ENCODE measurements around the gene C10orf105. TPM values are rescaled to one million over a fixed set of nuclear protein-coding genes. Genes with fewer than 3 reads are reported as not detected.

C10orf105 gene
- total RNA-seq, 2 experiments from 2014 or later: 0.25 to 0.33 TPM

DNA sequence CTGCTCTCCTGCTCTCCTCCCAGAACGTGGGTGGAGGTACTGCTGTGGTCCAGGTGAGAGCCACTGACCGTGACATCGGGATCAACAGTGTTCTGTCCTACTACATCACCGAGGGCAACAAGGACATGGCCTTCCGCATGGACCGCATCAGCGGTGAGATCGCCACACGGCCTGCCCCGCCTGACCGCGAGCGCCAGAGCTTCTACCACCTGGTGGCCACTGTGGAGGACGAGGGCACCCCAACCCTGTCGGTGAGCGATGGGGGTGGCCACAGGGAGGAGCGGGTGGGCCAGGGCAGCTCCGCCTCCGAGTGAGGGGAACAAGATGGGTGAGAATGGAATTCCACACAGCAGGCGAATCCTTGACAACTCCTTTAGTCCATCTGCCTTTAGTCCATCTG, 22.1 kb upstream of the C10orf105 start:
- Mint-ChIP-seq H3K9me3 (no peaks in the 10 kb centered on the region), H3K4me1 (peaks cover 90% of the 10 kb centered on the region), H3K27ac (peak overlapping the region; percentile 78), H3K4me3 (no peak overlapping the region), H3K36me3 (ENCODE audit: low read depth) (peaks cover 2% of the 10 kb centered on the region), H3K27me3 (no peaks in the 10 kb centered on the region)
- no peak for DNase-seq
- ChIA-PET CTCF (interaction anchor here (1.8 to 4.5 kb wide), 6 partner anchors 9 to 44 kb away, joined by 5 to 28 read pairs (median 13); partner anchors contain the start of gene VSIR), POLR2A (interaction anchor here (1.1 to 15.4 kb wide), 7 partner anchors 10 to 32 kb away, joined by 3 to 310 read pairs (median 9); partner anchors contain the start of gene VSIR)

DNA sequence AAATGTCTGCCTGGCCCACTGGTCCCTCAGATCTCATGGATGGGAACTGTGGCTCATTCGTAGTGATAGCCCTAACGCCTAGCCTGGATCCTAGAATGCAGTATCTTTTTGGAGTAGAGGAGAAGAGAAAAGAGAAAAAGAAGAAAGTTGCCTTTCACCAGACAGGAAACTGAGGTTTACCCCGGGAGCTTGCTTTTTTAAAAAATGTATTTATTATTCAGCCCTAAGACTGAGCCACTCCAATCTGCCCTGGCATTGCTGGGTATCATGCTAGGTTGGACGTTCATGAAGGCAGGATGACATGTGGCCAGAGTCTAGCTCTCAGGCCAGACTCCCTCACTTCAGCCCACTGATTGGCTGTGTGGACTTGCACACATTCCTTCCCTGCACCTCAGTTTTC, 21.5 kb upstream of the C10orf105 start:
- Mint-ChIP-seq H3K9me3 (no peaks in the 10 kb centered on the region), H3K36me3 (ENCODE audit: low read depth) (peaks cover 2% of the 10 kb centered on the region), H3K27ac (peak overlapping the region; percentile 55), H3K4me1 (peaks cover 90% of the 10 kb centered on the region), H3K27me3 (no peaks in the 10 kb centered on the region), H3K4me3 (no peak overlapping the region)
- DNase-seq: no peak
- ChIA-PET CTCF (interaction anchor here (0.6 to 4.5 kb wide), 6 partner anchors 9 to 43 kb away, joined by 3 to 28 read pairs (median 4); no protein-coding TSS in a partner anchor), POLR2A (interaction anchor here (1.2 to 15.4 kb wide), 5 partner anchors 10 to 33 kb away, joined by 3 to 310 read pairs (median 28); partner anchors contain the start of gene VSIR)

DNA sequence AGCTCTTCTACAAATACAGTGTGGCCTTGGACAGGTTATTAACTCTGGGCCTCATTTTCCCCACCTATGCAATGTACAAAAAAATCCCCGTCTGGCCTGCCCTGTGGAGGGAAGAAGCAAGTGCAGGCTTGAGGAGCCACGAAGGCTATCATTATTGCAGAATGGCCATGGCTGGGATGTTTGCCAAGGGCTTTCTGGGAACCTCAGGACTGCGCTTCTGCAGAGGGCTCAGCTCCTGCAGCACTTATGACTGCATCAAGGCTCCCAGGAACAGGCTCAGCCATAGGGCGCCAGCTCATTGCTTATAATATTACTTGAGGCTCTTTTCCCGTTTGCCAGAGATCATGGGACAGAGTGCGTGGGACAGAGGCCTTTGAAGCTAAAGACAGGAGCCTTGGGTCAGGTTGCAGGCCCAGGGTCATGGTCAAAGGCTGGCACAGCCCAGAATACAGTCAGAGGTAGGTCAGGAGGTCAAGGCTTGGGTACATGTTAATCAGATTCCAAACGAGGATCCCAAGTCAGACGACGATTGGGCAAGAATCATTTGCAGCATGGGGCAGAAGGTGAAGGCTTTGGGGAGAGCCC, 20.6 kb upstream of the C10orf105 start:
- DNase-seq: no peak
- CTCF ChIA-PET: interaction anchor here (0.9 to 4.5 kb wide), 4 partner anchors 10 to 43 kb away, joined by 3 to 28 read pairs (median 4); no protein-coding TSS in a partner anchor
- H3K4me3 Mint-ChIP-seq: no peak overlapping the region
- H3K27ac Mint-ChIP-seq: no peak overlapping the region
- H3K4me1 Mint-ChIP-seq: peaks cover 90% of the 10 kb centered on the region
- no peaks in the 10 kb centered on the region for H3K27me3 Mint-ChIP-seq
- no peaks in the 10 kb centered on the region for H3K9me3 Mint-ChIP-seq
- H3K36me3 Mint-ChIP-seq (ENCODE audit: low read depth): peaks cover 2% of the 10 kb centered on the region
- POLR2A ChIA-PET: interaction anchor here (1.0 to 18.2 kb wide), 6 partner anchors 2 to 43 kb away, joined by 3 to 310 read pairs (median 17); partner anchors contain the start of gene VSIR

DNA sequence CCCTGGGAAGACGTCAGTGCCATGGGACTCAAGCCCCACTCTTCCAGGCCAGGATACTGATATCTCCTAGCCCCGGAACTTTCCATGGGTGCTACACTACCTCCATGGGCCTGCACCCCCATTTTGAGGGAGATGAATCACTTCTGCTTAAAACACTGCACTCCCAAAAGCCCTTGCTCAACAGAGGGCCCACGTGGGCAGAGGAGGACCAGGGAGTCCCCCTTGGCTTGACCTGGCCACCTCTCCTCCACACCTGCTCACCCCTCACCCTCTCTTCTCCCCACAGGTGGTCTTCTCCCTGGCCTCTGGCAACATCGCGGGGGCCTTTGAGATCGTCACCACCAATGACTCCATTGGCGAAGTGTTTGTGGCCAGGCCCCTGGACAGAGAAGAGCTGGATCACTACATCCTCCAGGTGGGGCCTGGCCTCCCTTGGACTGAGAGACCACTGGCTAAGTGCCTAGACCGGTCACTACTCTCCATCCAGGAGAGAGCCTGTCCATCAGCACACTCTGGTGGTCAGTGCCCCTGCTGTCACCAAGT, 19.9 kb upstream of the C10orf105 start:
- POLR2A ChIA-PET: interaction anchor here (1.0 to 18.2 kb wide), 5 partner anchors 3 to 42 kb away, joined by 3 to 310 read pairs (median 31); partner anchors contain the start of gene VSIR
- H3K36me3 Mint-ChIP-seq (ENCODE audit: low read depth): no peaks in the 10 kb centered on the region
- H3K4me3 Mint-ChIP-seq: no peak overlapping the region
- peaks cover 90% of the 10 kb centered on the region for H3K4me1 Mint-ChIP-seq
- H3K9me3 Mint-ChIP-seq: no peaks in the 10 kb centered on the region
- H3K27ac Mint-ChIP-seq: no peak overlapping the region
- no peak for DNase-seq
- H3K27me3 Mint-ChIP-seq: no peaks in the 10 kb centered on the region
- CTCF ChIA-PET: interaction anchor here (1.3 to 4.5 kb wide), 2 partner anchors 11 to 42 kb away, joined by 3 to 28 read pairs; no protein-coding TSS in a partner anchor

DNA sequence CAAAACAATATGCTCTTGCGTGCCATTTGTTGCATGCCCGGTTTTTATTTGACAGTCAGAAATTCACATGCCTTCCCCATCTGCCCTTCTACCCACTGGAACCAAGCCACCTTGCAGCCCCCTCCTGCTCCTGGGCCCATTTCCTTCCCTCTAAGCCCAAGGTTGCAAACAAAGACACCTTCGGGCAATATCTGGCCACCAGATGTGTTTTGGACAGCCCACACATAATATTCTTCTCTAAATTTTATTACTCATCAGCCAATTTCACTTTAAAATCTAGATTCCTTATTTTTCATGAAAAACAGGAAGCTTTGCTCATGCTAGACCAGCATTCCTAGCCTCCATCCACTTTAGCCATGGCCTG, 18.2 kb upstream of the C10orf105 start:
- no peaks in the 10 kb centered on the region for H3K9me3 Mint-ChIP-seq
- peak overlapping the region; percentile 13 for H3K27ac Mint-ChIP-seq
- peaks cover 83% of the 10 kb centered on the region for H3K4me1 Mint-ChIP-seq
- CTCF ChIA-PET: interaction anchor here (1.1 to 1.2 kb wide), 2 partner anchors 10 to 31 kb away, joined by 3 to 5 read pairs; no protein-coding TSS in a partner anchor
- POLR2A ChIA-PET: interaction anchor here (1.1 to 18.2 kb wide), 4 partner anchors 4 to 35 kb away, joined by 3 to 310 read pairs (median 160); partner anchors contain the start of gene VSIR
- no peaks in the 10 kb centered on the region for H3K36me3 Mint-ChIP-seq (ENCODE audit: low read depth)
- no peak for DNase-seq
- no peaks in the 10 kb centered on the region for H3K27me3 Mint-ChIP-seq
- H3K4me3 Mint-ChIP-seq: no peak overlapping the region

DNA sequence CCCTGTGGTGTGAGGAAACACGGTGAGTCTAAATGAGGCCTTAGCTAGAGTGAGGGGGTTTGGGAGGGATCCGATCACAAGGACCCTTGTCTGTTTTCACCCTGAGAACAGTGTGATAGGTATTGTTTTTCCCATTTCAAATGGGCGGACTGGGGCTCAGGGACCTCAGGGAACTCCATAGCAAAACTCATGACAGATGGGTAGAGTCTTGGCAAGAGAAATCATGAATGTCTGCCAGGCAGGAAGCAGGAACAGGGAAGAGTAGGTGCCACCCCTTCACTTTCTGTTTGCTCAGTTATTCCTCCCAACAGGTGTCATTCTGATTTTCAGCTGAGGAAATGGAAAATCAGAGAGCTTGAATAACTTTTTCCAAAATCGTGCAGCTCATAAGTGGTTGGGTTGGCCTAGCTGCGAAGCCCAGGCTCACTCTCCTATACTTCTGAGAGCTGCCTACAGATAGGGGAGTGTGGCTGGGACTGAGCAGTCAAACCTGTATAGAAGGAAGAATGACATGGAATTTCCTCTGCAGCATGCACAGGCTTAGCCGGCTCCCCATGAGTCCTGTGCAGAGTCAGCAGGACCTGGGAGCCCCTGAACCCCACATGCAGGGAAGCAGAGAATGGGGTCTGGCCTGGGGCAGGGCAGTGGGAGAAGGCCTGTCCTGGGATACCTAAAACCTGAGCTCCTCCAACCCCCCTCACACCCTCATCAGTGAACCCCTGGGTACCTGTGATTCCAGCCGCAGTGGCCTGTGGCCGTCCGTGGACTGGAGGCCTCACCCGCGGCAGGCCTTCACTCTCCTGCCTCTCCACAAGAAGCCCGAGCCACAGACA, 17.6 kb upstream of the C10orf105 start:
- peaks cover 2% of the 10 kb centered on the region for H3K36me3 Mint-ChIP-seq (ENCODE audit: low read depth)
- ChIA-PET CTCF (interaction anchor here (1.1 to 1.7 kb wide), 4 partner anchors 9 to 39 kb away, joined by 3 to 5 read pairs (median 4); no protein-coding TSS in a partner anchor), POLR2A (interaction anchor here (0.9 to 18.2 kb wide), 9 partner anchors 5 to 39 kb away, joined by 3 to 310 read pairs (median 4); partner anchors contain the start of gene VSIR)
- no peaks in the 10 kb centered on the region for H3K27me3 Mint-ChIP-seq
- peak overlapping the region; percentile 91 for H3K27ac Mint-ChIP-seq
- no peak overlapping the region for H3K4me3 Mint-ChIP-seq
- H3K9me3 Mint-ChIP-seq: no peaks in the 10 kb centered on the region
- DNase-seq: no peak
- peaks cover 83% of the 10 kb centered on the region for H3K4me1 Mint-ChIP-seq

DNA sequence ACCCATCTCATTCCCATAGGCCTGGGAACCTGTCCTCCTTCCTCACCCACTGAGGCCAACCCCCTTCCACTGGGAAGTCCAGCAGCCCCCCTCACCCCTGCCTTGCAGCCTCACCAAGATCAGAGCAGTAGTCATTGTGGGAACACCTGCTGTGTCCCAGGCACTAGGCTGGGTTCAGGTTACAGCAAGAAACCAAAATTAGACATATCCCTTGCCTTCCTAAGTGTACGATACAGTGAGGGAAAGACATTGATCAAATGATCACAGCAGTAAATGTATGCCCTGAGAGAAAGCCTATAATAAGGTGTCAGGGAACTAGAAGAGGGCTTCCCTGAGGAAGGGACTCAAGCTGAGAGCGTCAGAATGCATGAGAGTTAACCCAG, 17.0 kb upstream of the C10orf105 start:
- H3K27ac Mint-ChIP-seq: peak overlapping the region; percentile 91
- no peaks in the 10 kb centered on the region for H3K9me3 Mint-ChIP-seq
- no peaks in the 10 kb centered on the region for H3K27me3 Mint-ChIP-seq
- peaks cover 2% of the 10 kb centered on the region for H3K36me3 Mint-ChIP-seq (ENCODE audit: low read depth)
- H3K4me1 Mint-ChIP-seq: peaks cover 80% of the 10 kb centered on the region
- ChIA-PET POLR2A (interaction anchor here (0.9 to 18.2 kb wide), 10 partner anchors 5 to 38 kb away, joined by 3 to 310 read pairs (median 4); partner anchors contain the start of gene VSIR), CTCF (interaction anchor here (1.0 to 1.7 kb wide), 6 partner anchors 8 to 40 kb away, joined by 3 to 5 read pairs (median 3); no protein-coding TSS in a partner anchor)
- no peak overlapping the region for H3K4me3 Mint-ChIP-seq
- no peak for DNase-seq

DNA sequence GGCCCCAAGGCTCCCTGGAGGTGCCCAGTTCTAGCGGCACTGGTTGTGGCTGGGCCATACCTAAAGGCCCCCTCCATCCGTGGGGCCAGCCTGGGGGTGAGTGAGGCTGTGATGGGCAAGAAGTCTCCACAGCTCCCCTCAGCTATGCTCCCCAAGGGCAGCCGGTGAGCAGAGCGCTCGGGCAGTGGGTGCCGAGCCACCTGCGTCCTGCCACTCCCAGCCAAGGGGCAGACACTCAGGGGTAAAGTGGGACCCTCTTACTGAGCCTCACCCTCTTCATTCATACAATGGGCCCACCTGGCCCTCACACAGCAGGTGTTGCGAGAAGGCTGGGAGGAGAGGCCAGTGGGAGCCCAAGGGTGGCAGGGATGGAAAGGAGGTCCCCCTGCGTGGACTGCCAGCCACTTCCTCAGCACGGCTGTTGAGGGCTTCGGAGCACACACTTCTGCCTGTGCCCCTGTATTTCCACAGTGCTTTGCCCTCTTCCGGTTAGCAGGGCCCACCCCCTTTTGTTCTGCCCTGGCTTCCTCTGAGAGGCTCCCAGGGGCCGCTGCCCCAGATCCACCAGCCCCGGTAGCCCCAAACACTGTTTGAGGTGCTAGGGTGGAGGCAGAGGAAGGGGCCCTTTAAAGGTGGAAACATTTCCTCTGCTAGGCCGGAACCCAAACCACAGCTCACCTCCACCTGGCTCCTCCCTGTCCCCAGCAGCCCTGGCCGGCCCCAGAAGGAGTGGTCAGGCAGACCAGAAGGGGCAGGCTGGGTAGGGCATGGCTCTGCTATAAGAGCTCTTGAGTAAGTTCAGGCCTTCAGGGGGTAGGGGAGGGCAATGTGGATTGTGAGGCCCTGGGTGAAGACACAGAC, 16.4 kb upstream of the C10orf105 start:
- H3K27ac Mint-ChIP-seq: peak overlapping the region; percentile 91
- peaks cover 79% of the 10 kb centered on the region for H3K4me1 Mint-ChIP-seq
- H3K4me3 Mint-ChIP-seq: peak overlapping the region; percentile 15
- H3K9me3 Mint-ChIP-seq: no peaks in the 10 kb centered on the region
- POLR2A ChIA-PET: interaction anchor here (1.1 to 18.2 kb wide), 9 partner anchors 5 to 38 kb away, joined by 3 to 310 read pairs (median 4); partner anchors contain the start of gene VSIR
- no peaks in the 10 kb centered on the region for H3K27me3 Mint-ChIP-seq
- H3K36me3 Mint-ChIP-seq (ENCODE audit: low read depth): peaks cover 2% of the 10 kb centered on the region
- CTCF ChIA-PET: interaction anchor here (0.6 to 2.1 kb wide), 8 partner anchors 8 to 1262 kb away, joined by 3 to 11 read pairs (median 3); partner anchors contain the start of gene VSIR
- peak; percentile 73 for DNase-seq

DNA sequence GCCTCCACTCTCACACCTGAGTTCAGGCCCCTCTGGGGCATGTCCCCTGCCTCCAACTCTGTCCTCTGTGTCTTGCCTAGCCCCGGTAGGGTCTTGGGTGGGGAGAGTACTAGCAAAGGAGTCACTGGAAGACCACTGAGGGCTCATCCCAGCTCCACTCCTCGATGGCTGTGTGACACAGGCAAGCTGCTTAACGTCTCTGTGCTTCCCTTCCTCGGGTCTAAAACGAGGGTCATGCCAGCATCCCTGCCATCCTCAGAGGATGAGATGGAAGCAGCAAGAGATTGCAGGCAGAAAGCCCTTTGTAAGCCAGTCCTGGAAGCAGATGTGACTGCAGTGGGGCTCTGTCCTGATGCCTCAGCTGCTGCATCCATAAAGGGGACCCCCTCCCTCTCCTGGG, 15.2 kb upstream of the C10orf105 start:
- DNase-seq: no peak
- Mint-ChIP-seq H3K4me3 (no peak overlapping the region), H3K36me3 (ENCODE audit: low read depth) (peaks cover 2% of the 10 kb centered on the region), H3K9me3 (no peaks in the 10 kb centered on the region), H3K4me1 (peaks cover 73% of the 10 kb centered on the region), H3K27ac (peak overlapping the region; percentile 91), H3K27me3 (no peaks in the 10 kb centered on the region)
- ChIA-PET CTCF (interaction anchor here (0.6 to 2.1 kb wide), 4 partner anchors 8 to 1263 kb away, joined by 3 to 11 read pairs (median 6); partner anchors contain the start of gene VSIR), POLR2A (interaction anchor here (1.0 to 18.2 kb wide), 4 partner anchors 3 to 35 kb away, joined by 3 to 310 read pairs (median 162); no protein-coding TSS in a partner anchor)

DNA sequence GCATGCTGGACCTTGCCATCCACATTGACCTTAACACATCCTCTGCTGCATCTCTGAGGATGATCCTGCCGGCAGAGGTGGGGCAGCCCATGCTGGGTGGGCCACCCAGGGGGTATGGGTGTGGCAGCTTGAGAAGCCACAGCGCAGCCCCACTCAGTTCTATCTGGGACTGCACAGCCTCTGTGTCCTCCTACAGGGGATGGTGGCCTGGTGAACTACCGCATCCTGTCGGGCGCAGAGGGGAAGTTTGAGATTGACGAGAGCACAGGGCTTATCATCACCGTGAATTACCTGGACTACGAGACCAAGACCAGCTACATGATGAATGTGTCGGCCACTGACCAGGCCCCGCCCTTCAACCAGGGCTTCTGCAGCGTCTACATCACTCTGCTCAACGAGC, 12.2 kb upstream of the C10orf105 start:
- H3K4me1 Mint-ChIP-seq: peaks cover 80% of the 10 kb centered on the region
- H3K27ac Mint-ChIP-seq: peak overlapping the region; percentile 14
- H3K27me3 Mint-ChIP-seq: no peaks in the 10 kb centered on the region
- CTCF ChIA-PET: interaction anchor here (0.6 to 2.2 kb wide), 6 partner anchors 9 to 162 kb away, joined by 3 to 6 read pairs (median 4); partner anchors contain the start of gene VSIR
- POLR2A ChIA-PET: interaction anchor here (1.8 to 18.2 kb wide), 4 partner anchors 10 to 38 kb away, joined by 4 to 310 read pairs (median 87); partner anchors contain the start of gene VSIR
- no peaks in the 10 kb centered on the region for H3K9me3 Mint-ChIP-seq
- H3K4me3 Mint-ChIP-seq: no peak overlapping the region
- H3K36me3 Mint-ChIP-seq (ENCODE audit: low read depth): peaks cover 2% of the 10 kb centered on the region
- DNase-seq: no peak

DNA sequence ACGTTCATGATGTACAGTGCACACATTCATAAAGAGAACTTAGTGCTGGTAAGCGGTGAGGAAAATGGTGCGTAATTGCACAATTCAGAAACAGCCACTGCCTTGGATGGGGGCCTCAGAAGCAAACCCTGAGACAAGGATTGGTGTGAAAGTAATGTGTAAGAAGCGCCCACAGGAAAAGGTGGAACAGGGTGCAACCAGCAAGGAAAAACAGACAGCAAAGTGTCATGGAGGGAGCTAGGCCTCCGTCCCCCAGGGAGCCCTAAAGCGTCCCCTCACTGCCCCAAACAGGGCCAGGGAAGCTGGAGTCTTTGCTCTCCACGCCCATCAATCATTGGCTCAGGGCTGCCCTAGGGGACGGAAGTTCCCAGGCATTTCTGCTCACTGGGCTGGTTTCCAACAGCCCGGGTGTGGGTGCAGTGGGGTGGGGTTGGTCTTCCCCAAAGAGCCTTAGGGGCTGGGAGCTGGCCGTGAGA, 9.6 kb upstream of the C10orf105 start:
- Mint-ChIP-seq H3K9me3 (no peaks in the 10 kb centered on the region), H3K4me1 (peaks cover 77% of the 10 kb centered on the region), H3K27ac (peak overlapping the region; percentile 98), H3K36me3 (ENCODE audit: low read depth) (peaks cover 2% of the 10 kb centered on the region), H3K27me3 (no peaks in the 10 kb centered on the region), H3K4me3 (no peak overlapping the region)
- ChIA-PET CTCF (interaction anchor here (0.9 to 6.1 kb wide), 8 partner anchors 10 to 415 kb away, joined by 3 to 78 read pairs (median 6); partner anchors contain the start of gene VSIR), POLR2A (interaction anchor here (4.3 to 18.2 kb wide), 5 partner anchors 13 to 41 kb away, joined by 16 to 310 read pairs (median 47); partner anchors contain the start of gene VSIR)
- no peak for DNase-seq

All from activated CD4-positive, alpha-beta memory T cell treated with anti-CD3 and anti-CD28 coated beads, Interleukin-2, amount 10 ng/mL, durations not matched to agents 7 days and 5 days (primary cell).